HCT116 (cell line): ENCODE data around the gene MTA1. TPM values are rescaled to one million over a fixed set of nuclear protein-coding genes. Genes with fewer than 3 reads are reported as not detected.

Experiments used
- ATAC-seq: fragments of 200-7000 bp; cut with Tn5 transposase; 2 replicates; pipeline ENCODE4 v1.9.1; 2020; ENCODE audit warnings: mild to moderate bottlenecking, moderate library complexity
- BruUV-seq: library from RNA; stranded (reverse); fragments of 400-500 nt; replicated peaks from 2 replicates; lab custom pipeline; 2021; lab: Mats Ljungman, UMichigan
- CTCF ChIA-PET: fragments of 300-600 bp; sonication (Branson Sonifier 250); formaldehyde crosslinking; loops from one replicate; lab custom pipeline; 2021; ENCODE audit warnings: antibody characterized with exemption; lab: Charles Lee
- POLR2A ChIA-PET: fragments of 300-600, 350-600 bp; sonication (Branson Sonifier 250); formaldehyde crosslinking; loops from one replicate; lab custom pipeline; 2021; ENCODE audit warnings: antibody characterized with exemption; lab: Charles Lee
- RAD21 ChIA-PET, 2 experiments: fragments of 300-600 bp; sonication (Branson Sonifier 250); formaldehyde crosslinking; loops; one replicate each; lab custom pipeline; 2023; ENCODE audit warnings: low total read pairs in 2 of 2; ENCODE audit not compliant: uncharacterized antibody in 2 of 2, unreplicated experiment in 2 of 2, low non-redundant PET in 1 of 2; lab: Charles Lee
- DNase-seq: peaks from one replicate; pipeline ENCODE4 v3.0.0-alpha.2; 2010; ENCODE audit warnings: low read depth, low spot score
- H2AFZ ChIP-seq: fragments of 200-600 bp; shearing (Covaris generic), sonication (generic); 2 replicates; pipeline ENCODE4 v1.6.1; 2017; ENCODE audit warnings: low read depth, mixed run types, mixed read lengths, antibody characterized with exemption, low read length; ENCODE audit not compliant: poor library complexity, severe bottlenecking
- H3K27ac ChIP-seq: 2 replicates; pipeline ENCODE4 v1.5.1; 2012; ENCODE audit warnings: low read depth, low read length
- H3K27me3 ChIP-seq: fragments of 200-600 bp; sonication (generic); 2 replicates; pipeline ENCODE4 v1.6.1; 2016; ENCODE audit warnings: mixed run types, low read length, mixed read lengths; ENCODE audit not compliant: insufficient read depth
- H3K36me3 ChIP-seq, 2 experiments: fragments of 200-500 bp in 1 of 2; fragments of 200-600 bp in 1 of 2; sonication (Bioruptor generic) in 1 of 2; sonication (generic) in 1 of 2; 2 replicates each; pipeline versions ENCODE4 v1.5.1 to v1.6.1; 2014 to 2016; ENCODE audit warnings: low read length in 2 of 2, inconsistent platforms in 1 of 2, mixed read lengths in 1 of 2, mixed run types in 1 of 2; ENCODE audit not compliant: insufficient read depth in 2 of 2, control insufficient read depth in 1 of 2
- H3K4me1 ChIP-seq, 2 experiments: fragments of 200-600 bp in 1 of 2; sonication (generic) in 1 of 2; 2 replicates each; pipeline versions ENCODE4 v1.5.1 to v1.6.1; 2012 to 2017; ENCODE audit warnings: low read length in 2 of 2, inconsistent platforms in 1 of 2, mild to moderate bottlenecking in 1 of 2, mixed read lengths in 1 of 2, mixed run types in 1 of 2, moderate library complexity in 1 of 2; ENCODE audit not compliant: insufficient read depth in 2 of 2, control insufficient read depth in 1 of 2
- H3K4me2 ChIP-seq: fragments of 200-600 bp; sonication (generic); 2 replicates; pipeline ENCODE4 v1.6.1; 2017; ENCODE audit warnings: mixed run types, low read length, mixed read lengths
- H3K4me3 ChIP-seq, 2 experiments: fragments of 200-600 bp in 1 of 2; sonication (generic) in 1 of 2; replicated peaks in 1 of 2; 2 replicates each; pipeline ENCODE4 v1.5.1; 2011 to 2016; ENCODE audit warnings: low read length in 2 of 2, control low read depth in 1 of 2, low read depth in 1 of 2, mild to moderate bottlenecking in 1 of 2, mixed read lengths in 1 of 2, mixed run types in 1 of 2
- H3K79me2 ChIP-seq: fragments of 200-600 bp; sonication (generic); 2 replicates; pipeline ENCODE4 v1.6.1; 2017; ENCODE audit warnings: mild to moderate bottlenecking, mixed run types, low read length, moderate library complexity, mixed read lengths; ENCODE audit not compliant: insufficient read depth
- H3K9ac ChIP-seq: fragments of 200-600 bp; sonication (generic); 2 replicates; pipeline ENCODE4 v1.6.1; 2016; ENCODE audit warnings: low read length, mixed read lengths
- H3K9me2 ChIP-seq: fragments of 200-600 bp; sonication (generic), shearing (Covaris generic); 2 replicates; pipeline ENCODE4 v1.6.1; 2017; ENCODE audit warnings: mixed run types, mild to moderate bottlenecking, moderate library complexity; ENCODE audit not compliant: insufficient read depth
- H3K9me3 ChIP-seq, 2 experiments: fragments of 200-500 bp in 1 of 2; fragments of 200-600 bp in 1 of 2; sonication (Bioruptor generic) in 1 of 2; sonication (generic) in 1 of 2; 2 replicates each; pipeline ENCODE4 v1.6.1; 2014 to 2017; ENCODE audit warnings: low read length in 2 of 2, mixed read lengths in 2 of 2, inconsistent platforms in 1 of 2, low read depth in 1 of 2, mild to moderate bottlenecking in 1 of 2, mixed run types in 1 of 2, moderate library complexity in 1 of 2; ENCODE audit not compliant: control insufficient read depth in 1 of 2, insufficient read depth in 1 of 2
- H4K20me1 ChIP-seq: fragments of 200-600 bp; sonication (generic), shearing (Covaris generic); 2 replicates; pipeline ENCODE4 v1.6.1; 2017; ENCODE audit warnings: mixed run types, mild to moderate bottlenecking, moderate library complexity; ENCODE audit not compliant: insufficient read depth
- EGR1 ChIP-seq: IDR thresholded peaks from 2 replicates; pipeline ENCODE4 v1.6.1; 2012; ENCODE audit warnings: low read depth
- ELF1 ChIP-seq: IDR thresholded peaks from 2 replicates; pipeline ENCODE4 v1.6.1; 2012; ENCODE audit warnings: low read depth, borderline replicate concordance
- SP1 ChIP-seq: IDR thresholded peaks from 2 replicates; pipeline ENCODE4 v1.6.1; 2012; ENCODE audit warnings: low read depth
- intact Hi-C: fragments of 100-400 bp; cut with micrococcal nuclease; formaldehyde crosslinking; loops from 2 replicates; pipeline ENCODE4 v1.10.0; 2022
- total RNA-seq: library from RNA; stranded (reverse); gene quantifications from one replicate; pipeline ENCODE4 v1.2.1, GENCODE V29; 2021; ENCODE audit not compliant: unreplicated experiment
- TF ChIP-seq, protein P1 (sequence below): IDR thresholded peaks from 2 replicates; pipeline ENCODE4 v1.6.1; 2011; ENCODE audit warnings: mild to moderate bottlenecking, low read length, moderate library complexity; ENCODE audit not compliant: insufficient replicate concordance; ENCODE audit errors: extremely low read depth

The MTA1 gene
- total RNA-seq, 1 experiment from 2014 or later = 229 TPM

DNA sequence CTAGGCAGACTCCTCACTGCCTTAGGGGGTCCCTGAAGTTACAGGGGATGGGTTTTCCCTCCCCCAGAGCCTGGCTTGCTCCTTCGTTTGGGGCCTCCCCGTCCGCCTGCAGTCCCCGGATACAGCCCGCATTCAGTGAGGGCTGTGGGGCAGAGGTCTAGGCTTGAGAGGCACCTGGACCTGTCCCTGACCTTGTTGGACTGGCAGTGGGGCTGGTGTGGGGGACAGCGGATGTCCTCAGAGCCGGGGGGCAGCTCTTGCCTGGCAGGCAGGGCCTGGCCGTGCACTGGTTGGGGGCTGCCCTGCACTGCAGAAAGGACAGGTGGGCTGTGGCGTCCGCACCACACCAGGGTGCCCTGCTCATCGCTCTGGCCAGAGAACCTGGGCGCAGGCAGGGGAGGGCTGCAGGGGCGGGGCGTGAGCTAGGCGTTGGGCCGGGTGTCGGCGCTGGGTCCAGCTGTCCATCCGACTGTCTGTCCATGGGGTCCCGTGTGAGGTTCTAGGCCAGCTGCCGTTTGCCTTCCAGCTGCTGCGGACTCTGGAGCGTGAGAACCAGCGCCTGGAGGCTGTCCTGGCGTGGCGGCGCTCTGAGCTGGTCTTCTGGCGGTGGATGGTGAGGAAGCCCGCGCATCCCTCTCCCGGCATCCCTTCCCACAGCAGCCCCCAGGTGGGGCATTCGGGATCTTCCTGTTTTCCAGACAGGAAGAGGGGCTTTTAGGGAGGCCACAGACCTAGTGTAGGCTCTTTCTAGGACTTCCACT is 77.4 kb downstream of the MTA1 start:
- POLR2A ChIA-PET = no interaction called here
- Histone ChIP-seq H3K27me3 (no peaks in the 10 kb centered on the region), H3K27ac (no peak overlapping the region), H3K4me3 (no peak overlapping the region), H4K20me1 (no peaks in the 10 kb centered on the region; the same call in 1 of the 2 replicates), H3K9me3 (no peaks in the 10 kb centered on the region), H3K9ac (no peak overlapping the region), H2AFZ (no peak overlapping the region), H3K9me2 (no peaks in the 10 kb centered on the region), H3K4me2 (no peak overlapping the region), H3K36me3 (0 out of 4 replicates have a peak, but pooled peaks cover 0 to 3% of the 10 kb centered on the region in 2 experiments), H3K4me1 (peaks cover 4 to 5% of the 10 kb centered on the region in 2 experiments; a peak in 3 of 4 replicates), H3K79me2 (peaks cover 9% of the 10 kb centered on the region)
- intact Hi-C loops = no loop called here
- CTCF ChIA-PET = interaction anchor here (0.9 kb wide), 1 partner anchor 31 kb away, joined by 3 read pairs; no protein-coding TSS in a partner anchor
- ATAC-seq (no peak), DNase-seq (no peak)
- TF ChIP-seq SP1 = no peak
- TF ChIP-seq ELF1 = no peak
- TF ChIP-seq, protein P1, sequence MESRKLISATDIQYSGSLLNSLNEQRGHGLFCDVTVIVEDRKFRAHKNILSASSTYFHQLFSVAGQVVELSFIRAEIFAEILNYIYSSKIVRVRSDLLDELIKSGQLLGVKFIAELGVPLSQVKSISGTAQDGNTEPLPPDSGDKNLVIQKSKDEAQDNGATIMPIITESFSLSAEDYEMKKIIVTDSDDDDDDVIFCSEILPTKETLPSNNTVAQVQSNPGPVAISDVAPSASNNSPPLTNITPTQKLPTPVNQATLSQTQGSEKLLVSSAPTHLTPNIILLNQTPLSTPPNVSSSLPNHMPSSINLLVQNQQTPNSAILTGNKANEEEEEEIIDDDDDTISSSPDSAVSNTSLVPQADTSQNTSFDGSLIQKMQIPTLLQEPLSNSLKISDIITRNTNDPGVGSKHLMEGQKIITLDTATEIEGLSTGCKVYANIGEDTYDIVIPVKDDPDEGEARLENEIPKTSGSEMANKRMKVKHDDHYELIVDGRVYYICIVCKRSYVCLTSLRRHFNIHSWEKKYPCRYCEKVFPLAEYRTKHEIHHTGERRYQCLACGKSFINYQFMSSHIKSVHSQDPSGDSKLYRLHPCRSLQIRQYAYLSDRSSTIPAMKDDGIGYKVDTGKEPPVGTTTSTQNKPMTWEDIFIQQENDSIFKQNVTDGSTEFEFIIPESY = no peak
- TF ChIP-seq EGR1 = no peak
- RAD21 ChIA-PET = no interaction called here
- BruUV-seq = no TSS peak
